ENCODE data around the gene OR8B12.

GRCh38 chr11:124577716-124578427 lies 34.4 kb upstream of the OR8B12 start:
- TF ChIP-seq POLR2AphosphoS5 (IDR thresholded peaks at IDR 0.05; ENCODE audit: low read length) (no peak), SIN3A (IDR thresholded peaks at IDR 0.05; ENCODE audit: low read depth, low read length) (no peak), MYC (IDR thresholded peaks at IDR 0.05; ENCODE audit: insufficient read depth, insufficient read length, insufficient replicate concordance, low read length, severe bottlenecking) (no peak)
- TF ChIP-seq, protein P1, sequence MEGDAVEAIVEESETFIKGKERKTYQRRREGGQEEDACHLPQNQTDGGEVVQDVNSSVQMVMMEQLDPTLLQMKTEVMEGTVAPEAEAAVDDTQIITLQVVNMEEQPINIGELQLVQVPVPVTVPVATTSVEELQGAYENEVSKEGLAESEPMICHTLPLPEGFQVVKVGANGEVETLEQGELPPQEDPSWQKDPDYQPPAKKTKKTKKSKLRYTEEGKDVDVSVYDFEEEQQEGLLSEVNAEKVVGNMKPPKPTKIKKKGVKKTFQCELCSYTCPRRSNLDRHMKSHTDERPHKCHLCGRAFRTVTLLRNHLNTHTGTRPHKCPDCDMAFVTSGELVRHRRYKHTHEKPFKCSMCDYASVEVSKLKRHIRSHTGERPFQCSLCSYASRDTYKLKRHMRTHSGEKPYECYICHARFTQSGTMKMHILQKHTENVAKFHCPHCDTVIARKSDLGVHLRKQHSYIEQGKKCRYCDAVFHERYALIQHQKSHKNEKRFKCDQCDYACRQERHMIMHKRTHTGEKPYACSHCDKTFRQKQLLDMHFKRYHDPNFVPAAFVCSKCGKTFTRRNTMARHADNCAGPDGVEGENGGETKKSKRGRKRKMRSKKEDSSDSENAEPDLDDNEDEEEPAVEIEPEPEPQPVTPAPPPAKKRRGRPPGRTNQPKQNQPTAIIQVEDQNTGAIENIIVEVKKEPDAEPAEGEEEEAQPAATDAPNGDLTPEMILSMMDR (IDR thresholded peaks at IDR 0.05 in 2 of 3, conservative IDR thresholded peaks at IDR 0.05 in 1 of 3; ENCODE audit: control insufficient read depth in 2 of 3, extremely low read depth in 1 of 3, insufficient read depth in 1 of 3, low read depth in 3 of 3, low read length in 3 of 3): no peak

Measured in GM12878 (cell line).